Neural cell (in vitro differentiated cells): ENCODE results near the gene FAM163A. TPM values are rescaled to one million over a fixed set of nuclear protein-coding genes. Genes with fewer than 3 reads are reported as not detected.

Experiments used
- H2AFZ ChIP-seq: fragments of 200-600, 300-800 bp; sonication (generic), shearing (Covaris generic); 2 replicates; pipeline ENCODE4 v1.6.0; 2014; ENCODE audit warnings: low read depth, mild to moderate bottlenecking, antibody characterized with exemption, low read length, moderate library complexity
- H3F3A ChIP-seq: fragments of 200-600 bp; shearing (Covaris generic); 2 replicates; pipeline ENCODE4 v1.6.1; 2016; ENCODE audit warnings: mild to moderate bottlenecking, moderate library complexity, mixed read lengths, antibody characterized with exemption, low read length; ENCODE audit not compliant: insufficient read depth, poor library complexity, severe bottlenecking
- H3K27ac ChIP-seq: fragments of 200-600, 300-800 bp; sonication (generic), shearing (Covaris generic); 2 replicates; pipeline ENCODE4 v1.5.1; 2014; ENCODE audit warnings: mild to moderate bottlenecking, low read length, moderate library complexity
- H3K27me3 ChIP-seq: fragments of 300-800, 200-600 bp; sonication (generic), shearing (Covaris generic); 2 replicates; pipeline ENCODE4 v1.6.0; 2014; ENCODE audit warnings: mild to moderate bottlenecking, low read depth, low read length, moderate library complexity; ENCODE audit not compliant: insufficient read depth
- H3K36me3 ChIP-seq: fragments of 300-800, 200-600 bp; sonication (generic), shearing (Covaris generic); 2 replicates; pipeline ENCODE4 v1.5.1; 2014; ENCODE audit warnings: mild to moderate bottlenecking, antibody characterized with exemption, low read length, moderate library complexity; ENCODE audit not compliant: insufficient read depth
- H3K4me2 ChIP-seq: fragments of 300-800, 200-600 bp; sonication (generic), shearing (Covaris generic); 2 replicates; pipeline ENCODE4 v1.6.0; 2014; ENCODE audit warnings: mild to moderate bottlenecking, low read length
- H3K4me3 ChIP-seq: fragments of 300-800, 200-600 bp; sonication (generic), shearing (Covaris generic); 2 replicates; pipeline ENCODE4 v1.5.1; 2014; ENCODE audit warnings: mild to moderate bottlenecking, low read length, moderate library complexity
- H3K79me2 ChIP-seq: fragments of 200-600 bp; shearing (Covaris generic); replicated peaks from 2 replicates; pipeline ENCODE4 v1.6.0; 2014; ENCODE audit warnings: mild to moderate bottlenecking, low read length, moderate library complexity; ENCODE audit not compliant: insufficient read depth
- H3K9ac ChIP-seq: fragments of 300-800, 200-600 bp; sonication (generic), shearing (Covaris generic); 2 replicates; pipeline ENCODE4 v1.6.1; 2016; ENCODE audit warnings: mild to moderate bottlenecking, low read length, mixed read lengths
- H3K9me2 ChIP-seq: fragments of 200-600 bp; shearing (Covaris generic); 2 replicates; pipeline ENCODE4 v1.6.1; 2016; ENCODE audit warnings: mild to moderate bottlenecking, low read length, mixed read lengths; ENCODE audit not compliant: insufficient read depth
- H3K9me3 ChIP-seq: fragments of 200-600, 300-800 bp; sonication (generic), shearing (Covaris generic); 2 replicates; pipeline ENCODE4 v1.6.1; 2016; ENCODE audit warnings: mild to moderate bottlenecking, mixed run types, low read length, moderate library complexity, mixed read lengths
- H4K20me1 ChIP-seq: fragments of 200-600 bp; shearing (Covaris generic); 2 replicates; pipeline ENCODE4 v1.6.1; 2016; ENCODE audit warnings: mild to moderate bottlenecking, mixed run types; ENCODE audit not compliant: insufficient read depth
- EP300 ChIP-seq: fragments of 450-650 bp; conservative IDR thresholded peaks from 2 replicates; pipeline ENCODE4 v1.6.1; 2014; ENCODE audit warnings: antibody characterized with exemption, mild to moderate bottlenecking, moderate library complexity; ENCODE audit not compliant: poor library complexity, severe bottlenecking
- EZH2 ChIP-seq: fragments of 200-600, 300-800 bp; shearing (Covaris generic), sonication (generic); IDR thresholded peaks from 2 replicates; pipeline ENCODE4 v1.6.1; 2014; ENCODE audit warnings: antibody characterized with exemption, low read length, borderline replicate concordance, mild to moderate bottlenecking; ENCODE audit not compliant: insufficient read depth, poor library complexity, severe bottlenecking
- MXI1 ChIP-seq: fragments of 450-650 bp; conservative IDR thresholded peaks from 2 replicates; pipeline ENCODE4 v1.6.1; 2014; ENCODE audit warnings: antibody characterized with exemption, mild to moderate bottlenecking; ENCODE audit not compliant: poor library complexity, severe bottlenecking
- POLR2AphosphoS5 ChIP-seq: IDR thresholded peaks from 2 replicates; pipeline ENCODE4 v1.6.1; 2012
- RAD21 ChIP-seq: fragments of 450-650 bp; conservative IDR thresholded peaks from 2 replicates; pipeline ENCODE4 v1.6.1; 2014; ENCODE audit warnings: antibody characterized with exemption, mild to moderate bottlenecking, moderate library complexity
- SMC3 ChIP-seq: fragments of 450-650 bp; conservative IDR thresholded peaks from 2 replicates; pipeline ENCODE4 v1.6.1; 2014; ENCODE audit warnings: antibody characterized with exemption, mild to moderate bottlenecking, moderate library complexity; ENCODE audit not compliant: poor library complexity
- TAF1 ChIP-seq: IDR thresholded peaks from 2 replicates; pipeline ENCODE4 v1.6.1; 2012; ENCODE audit warnings: low read depth
- polyA plus RNA-seq: library from polyadenylated mRNA; depleted of rRNA; stranded (reverse); fragments of >200 nt; gene quantifications from 2 replicates; pipeline ENCODE4 v1.2.3, GENCODE V29; 2014
- TF ChIP-seq, protein P1 (sequence below): fragments of 450-650 bp; IDR thresholded peaks from 2 replicates; pipeline ENCODE4 v1.5.1; 2014; ENCODE audit warnings: antibody characterized with exemption, mild to moderate bottlenecking, moderate library complexity; ENCODE audit not compliant: poor library complexity, severe bottlenecking
- TF ChIP-seq, protein P2 (sequence below): IDR thresholded peaks from 2 replicates; pipeline ENCODE4 v1.6.1; 2012; ENCODE audit warnings: borderline replicate concordance

The FAM163A gene
- polyA plus RNA-seq, 1 donor from 2014 or later: 0.21 TPM

DNA sequence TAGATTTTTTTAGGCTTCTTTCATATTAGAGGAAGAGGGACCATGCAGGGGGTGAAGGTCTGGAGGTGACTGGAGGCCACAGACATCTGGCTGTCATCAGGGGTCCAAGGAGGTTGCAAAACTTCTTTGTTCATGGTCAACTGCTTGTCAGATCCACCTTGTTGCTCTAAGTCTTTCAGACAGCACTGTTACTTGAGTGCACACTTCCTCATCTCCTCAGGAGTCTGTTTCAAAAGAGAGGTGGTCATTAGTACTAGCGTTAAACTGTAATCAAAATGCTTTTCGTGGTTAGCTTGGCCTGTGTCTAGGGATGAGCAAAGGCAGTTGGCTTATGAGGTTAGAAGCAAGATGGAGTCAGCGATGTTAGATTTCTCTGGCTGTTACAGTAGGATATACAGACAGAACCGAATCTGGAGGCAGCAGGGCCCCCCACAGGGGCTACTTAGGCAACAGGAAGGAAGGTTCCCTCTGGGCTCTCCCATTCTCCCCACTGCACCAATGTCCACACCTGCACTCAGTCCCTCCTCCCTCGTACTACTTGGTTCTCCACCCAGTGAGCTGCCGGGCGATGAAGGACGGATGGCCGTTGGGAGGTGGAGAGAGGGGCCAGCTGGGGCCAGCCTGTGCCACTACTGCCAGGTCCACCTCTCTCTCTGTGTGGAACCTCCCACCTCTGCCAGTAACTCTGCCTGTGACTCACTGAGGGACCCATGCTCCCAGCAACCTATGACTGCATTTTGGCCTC is 77.3 kb downstream of the FAM163A start:
- TF ChIP-seq EP300: no peak
- no peak for TF ChIP-seq EZH2
- no peak for TF ChIP-seq SMC3
- TF ChIP-seq, protein P1, sequence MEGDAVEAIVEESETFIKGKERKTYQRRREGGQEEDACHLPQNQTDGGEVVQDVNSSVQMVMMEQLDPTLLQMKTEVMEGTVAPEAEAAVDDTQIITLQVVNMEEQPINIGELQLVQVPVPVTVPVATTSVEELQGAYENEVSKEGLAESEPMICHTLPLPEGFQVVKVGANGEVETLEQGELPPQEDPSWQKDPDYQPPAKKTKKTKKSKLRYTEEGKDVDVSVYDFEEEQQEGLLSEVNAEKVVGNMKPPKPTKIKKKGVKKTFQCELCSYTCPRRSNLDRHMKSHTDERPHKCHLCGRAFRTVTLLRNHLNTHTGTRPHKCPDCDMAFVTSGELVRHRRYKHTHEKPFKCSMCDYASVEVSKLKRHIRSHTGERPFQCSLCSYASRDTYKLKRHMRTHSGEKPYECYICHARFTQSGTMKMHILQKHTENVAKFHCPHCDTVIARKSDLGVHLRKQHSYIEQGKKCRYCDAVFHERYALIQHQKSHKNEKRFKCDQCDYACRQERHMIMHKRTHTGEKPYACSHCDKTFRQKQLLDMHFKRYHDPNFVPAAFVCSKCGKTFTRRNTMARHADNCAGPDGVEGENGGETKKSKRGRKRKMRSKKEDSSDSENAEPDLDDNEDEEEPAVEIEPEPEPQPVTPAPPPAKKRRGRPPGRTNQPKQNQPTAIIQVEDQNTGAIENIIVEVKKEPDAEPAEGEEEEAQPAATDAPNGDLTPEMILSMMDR: no peak
- no peak for TF ChIP-seq POLR2AphosphoS5
- TF ChIP-seq RAD21: no peak
- no peak for TF ChIP-seq TAF1
- no peak for TF ChIP-seq MXI1
- TF ChIP-seq, protein P2, sequence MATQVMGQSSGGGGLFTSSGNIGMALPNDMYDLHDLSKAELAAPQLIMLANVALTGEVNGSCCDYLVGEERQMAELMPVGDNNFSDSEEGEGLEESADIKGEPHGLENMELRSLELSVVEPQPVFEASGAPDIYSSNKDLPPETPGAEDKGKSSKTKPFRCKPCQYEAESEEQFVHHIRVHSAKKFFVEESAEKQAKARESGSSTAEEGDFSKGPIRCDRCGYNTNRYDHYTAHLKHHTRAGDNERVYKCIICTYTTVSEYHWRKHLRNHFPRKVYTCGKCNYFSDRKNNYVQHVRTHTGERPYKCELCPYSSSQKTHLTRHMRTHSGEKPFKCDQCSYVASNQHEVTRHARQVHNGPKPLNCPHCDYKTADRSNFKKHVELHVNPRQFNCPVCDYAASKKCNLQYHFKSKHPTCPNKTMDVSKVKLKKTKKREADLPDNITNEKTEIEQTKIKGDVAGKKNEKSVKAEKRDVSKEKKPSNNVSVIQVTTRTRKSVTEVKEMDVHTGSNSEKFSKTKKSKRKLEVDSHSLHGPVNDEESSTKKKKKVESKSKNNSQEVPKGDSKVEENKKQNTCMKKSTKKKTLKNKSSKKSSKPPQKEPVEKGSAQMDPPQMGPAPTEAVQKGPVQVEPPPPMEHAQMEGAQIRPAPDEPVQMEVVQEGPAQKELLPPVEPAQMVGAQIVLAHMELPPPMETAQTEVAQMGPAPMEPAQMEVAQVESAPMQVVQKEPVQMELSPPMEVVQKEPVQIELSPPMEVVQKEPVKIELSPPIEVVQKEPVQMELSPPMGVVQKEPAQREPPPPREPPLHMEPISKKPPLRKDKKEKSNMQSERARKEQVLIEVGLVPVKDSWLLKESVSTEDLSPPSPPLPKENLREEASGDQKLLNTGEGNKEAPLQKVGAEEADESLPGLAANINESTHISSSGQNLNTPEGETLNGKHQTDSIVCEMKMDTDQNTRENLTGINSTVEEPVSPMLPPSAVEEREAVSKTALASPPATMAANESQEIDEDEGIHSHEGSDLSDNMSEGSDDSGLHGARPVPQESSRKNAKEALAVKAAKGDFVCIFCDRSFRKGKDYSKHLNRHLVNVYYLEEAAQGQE: no peak
- no peaks in the 10 kb centered on the region for H3K27me3 ChIP-seq
- H3K79me2 ChIP-seq: no peaks in the 10 kb centered on the region
- no peaks in the 10 kb centered on the region for H3K36me3 ChIP-seq
- H3K4me3 ChIP-seq: no peak overlapping the region
- H3K9me2 ChIP-seq: no peaks in the 10 kb centered on the region
- no peak overlapping the region for H3K27ac ChIP-seq
- H3K9ac ChIP-seq: no peak overlapping the region
- H3K4me2 ChIP-seq: no peak overlapping the region
- H4K20me1 ChIP-seq: no peaks in the 10 kb centered on the region
- H3F3A ChIP-seq: peaks cover 6% of the 10 kb centered on the region
- no peaks in the 10 kb centered on the region for H3K9me3 ChIP-seq
- no peak overlapping the region for H2AFZ ChIP-seq

DNA sequence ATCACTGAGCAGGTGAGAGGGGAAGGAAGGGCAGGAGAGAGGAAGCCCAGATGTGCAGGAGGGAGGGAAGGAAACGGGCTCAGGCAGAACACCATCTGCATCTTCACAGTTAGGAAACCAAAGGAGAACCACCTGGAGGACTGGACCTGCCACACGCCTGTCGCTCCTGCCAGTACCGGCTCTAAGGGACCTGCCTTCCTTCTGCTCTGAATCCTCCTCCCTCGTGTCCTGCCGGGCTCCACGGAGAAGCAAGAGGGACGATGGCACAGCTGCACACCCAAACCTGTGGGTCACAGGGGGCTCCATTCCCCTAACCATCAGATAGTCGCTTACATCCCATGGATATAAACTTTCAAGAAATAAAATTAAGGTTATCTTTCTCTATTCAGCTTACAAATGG is 78.4 kb downstream of the FAM163A start:
- Histone ChIP-seq H3K4me3 (no peak overlapping the region), H3K9ac (no peak overlapping the region), H3K79me2 (no peaks in the 10 kb centered on the region), H2AFZ (no peak overlapping the region), H3K9me2 (no peaks in the 10 kb centered on the region), H3K4me2 (no peak overlapping the region), H3F3A (no peaks in the 10 kb centered on the region), H3K36me3 (no peaks in the 10 kb centered on the region), H3K9me3 (no peaks in the 10 kb centered on the region), H3K27ac (no peak overlapping the region), H4K20me1 (no peaks in the 10 kb centered on the region), H3K27me3 (no peaks in the 10 kb centered on the region)
- TF ChIP-seq MXI1: no peak
- TF ChIP-seq, protein P1: no peak
- TF ChIP-seq RAD21: no peak
- no peak for TF ChIP-seq EZH2
- TF ChIP-seq TAF1: no peak
- TF ChIP-seq, protein P2: no peak
- no peak for TF ChIP-seq POLR2AphosphoS5
- TF ChIP-seq EP300: no peak
- TF ChIP-seq SMC3: no peak
